ENCODE measurements around the gene HTRA2.

- TF ChIP-seq, protein P1, sequence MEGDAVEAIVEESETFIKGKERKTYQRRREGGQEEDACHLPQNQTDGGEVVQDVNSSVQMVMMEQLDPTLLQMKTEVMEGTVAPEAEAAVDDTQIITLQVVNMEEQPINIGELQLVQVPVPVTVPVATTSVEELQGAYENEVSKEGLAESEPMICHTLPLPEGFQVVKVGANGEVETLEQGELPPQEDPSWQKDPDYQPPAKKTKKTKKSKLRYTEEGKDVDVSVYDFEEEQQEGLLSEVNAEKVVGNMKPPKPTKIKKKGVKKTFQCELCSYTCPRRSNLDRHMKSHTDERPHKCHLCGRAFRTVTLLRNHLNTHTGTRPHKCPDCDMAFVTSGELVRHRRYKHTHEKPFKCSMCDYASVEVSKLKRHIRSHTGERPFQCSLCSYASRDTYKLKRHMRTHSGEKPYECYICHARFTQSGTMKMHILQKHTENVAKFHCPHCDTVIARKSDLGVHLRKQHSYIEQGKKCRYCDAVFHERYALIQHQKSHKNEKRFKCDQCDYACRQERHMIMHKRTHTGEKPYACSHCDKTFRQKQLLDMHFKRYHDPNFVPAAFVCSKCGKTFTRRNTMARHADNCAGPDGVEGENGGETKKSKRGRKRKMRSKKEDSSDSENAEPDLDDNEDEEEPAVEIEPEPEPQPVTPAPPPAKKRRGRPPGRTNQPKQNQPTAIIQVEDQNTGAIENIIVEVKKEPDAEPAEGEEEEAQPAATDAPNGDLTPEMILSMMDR (IDR thresholded peaks at IDR 0.05 in 4 of 5, conservative IDR thresholded peaks at IDR 0.05 in 1 of 5): no peak
- no peak for TF ChIP-seq POLR2A (IDR thresholded peaks at IDR 0.05)
Measured at GRCh38 chr2:74562126-74562775, 32.5 kb downstream of the HTRA2 start.
